Tibial nerve (tissue), 4 donors: ENCODE results near the gene SYTL3. TPM values are rescaled to one million over a fixed set of nuclear protein-coding genes. Genes with fewer than 3 reads are reported as not detected.
"Not testable (repeated sequence)": the region's sequence is repeated elsewhere in the genome, so short reads cannot be mapped to it uniquely, and the experiment has no call there.

Experiments
- DNase-seq, 2 donors: peaks; one replicate each; pipeline ENCODE4 v3.0.0-alpha.2; 2019; ENCODE audit warnings: low spot score in 2 of 2
- H3K27ac ChIP-seq, 4 donors: fragments of 200-600 bp; sonication (generic) in 3 of 4; one replicate each; pipeline ENCODE4 v1.5.1; 2017 to 2019; ENCODE audit warnings: mild to moderate bottlenecking in 1 of 4
- H3K27me3 ChIP-seq, 2 donors: fragments of 200-600 bp; sonication (generic) in 1 of 2; one replicate each; pipeline versions ENCODE4 v1.5.1 to v1.6.0; 2017 to 2019
- H3K36me3 ChIP-seq, 3 donors: fragments of 200-600 bp; sonication (generic); one replicate each; pipeline ENCODE4 v1.5.1; 2018 to 2019
- H3K4me1 ChIP-seq, 4 donors: fragments of 200-600 bp; sonication (generic) in 3 of 4; one replicate each; pipeline ENCODE4 v1.5.1; 2017 to 2019
- H3K4me3 ChIP-seq, 4 donors: fragments of 200-600 bp; sonication (generic) in 3 of 4; one replicate each; pipeline ENCODE4 v1.5.1; 2017 to 2019; ENCODE audit warnings: mild to moderate bottlenecking in 1 of 4, moderate library complexity in 1 of 4
- H3K9me3 ChIP-seq, 4 donors: fragments of 200-600 bp; sonication (generic) in 3 of 4; one replicate each; pipeline ENCODE4 v1.5.1; 2017 to 2019
- EP300 ChIP-seq, 2 donors: sonication (generic); formaldehyde crosslinking; IDR thresholded peaks; one replicate each; pipeline ENCODE4 v1.6.1; 2017; ENCODE audit warnings: antibody characterized with exemption in 2 of 2, mild to moderate bottlenecking in 1 of 2
- POLR2A ChIP-seq, 2 donors: fragments of 450-650 bp; IDR thresholded peaks; one replicate each; pipeline ENCODE4 v1.6.1; 2017; ENCODE audit warnings: antibody characterized with exemption in 2 of 2, mild to moderate bottlenecking in 2 of 2, moderate library complexity in 2 of 2
- WGBS, 2 donors: methylation state at CpG; one replicate each; pipeline ENCODE4 v1.1.5; 2018; 5-methylcytosine and 5-hydroxymethylcytosine counted together
- total RNA-seq, 4 donors: library from RNA; depleted of rRNA; stranded (reverse); fragments of >200 nt; gene quantifications; one replicate each; pipeline ENCODE4 v1.1.0, GENCODE V29; 2016
- TF ChIP-seq, protein P1 (sequence below), 5 experiments: fragments of 200-600 bp in 3 of 5; fragments of 450-650 bp in 2 of 5; sonication (generic) in 3 of 5; IDR thresholded peaks; one replicate each; pipeline ENCODE4 v1.5.1; 2016 to 2019; ENCODE audit warnings: antibody characterized with exemption in 5 of 5, mild to moderate bottlenecking in 3 of 5, moderate library complexity in 2 of 5

The SYTL3 gene
- total RNA-seq, 4 donors from 2014 or later: 1.3 to 6.7 (median 3.6) TPM

DNA sequence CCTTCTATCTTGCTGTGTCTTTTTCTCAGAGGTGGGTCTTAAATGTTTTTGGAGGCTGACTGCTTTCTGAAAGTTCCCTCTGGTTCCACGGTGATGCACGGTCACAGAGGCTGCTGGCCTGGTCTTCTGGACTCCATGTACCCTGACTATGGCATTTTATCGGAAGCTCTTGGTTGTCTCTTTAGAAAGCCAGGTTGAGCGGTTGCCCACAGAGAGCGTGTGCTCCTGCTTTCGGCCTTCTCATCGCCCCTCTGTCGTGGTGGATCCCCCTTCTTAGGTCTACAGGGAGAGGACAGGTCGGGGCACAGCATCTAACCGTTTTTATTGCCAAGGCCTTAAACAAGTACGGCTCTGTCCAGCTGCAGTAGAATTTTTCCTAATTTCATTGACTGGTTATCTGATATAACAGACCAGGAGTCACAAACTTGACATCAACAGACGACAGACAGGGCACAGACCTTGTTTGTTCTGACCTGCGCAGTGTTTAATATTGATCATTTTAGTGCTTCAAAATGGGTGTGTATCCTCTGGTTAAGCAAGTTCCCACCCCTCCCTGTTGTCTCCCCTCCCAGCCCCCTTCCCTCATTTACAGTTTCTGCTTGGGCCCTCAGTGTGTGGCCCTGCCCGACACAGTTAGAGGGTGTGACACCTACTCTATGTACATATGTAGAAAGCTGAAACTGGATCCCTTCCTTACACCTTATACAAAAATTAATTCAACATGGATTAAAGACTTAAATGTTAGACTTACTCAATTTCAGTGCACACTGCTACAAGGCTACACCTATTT is 24.7 kb downstream of the SYTL3 start:
- H3K4me3 ChIP-seq: no peak overlapping the region

DNA sequence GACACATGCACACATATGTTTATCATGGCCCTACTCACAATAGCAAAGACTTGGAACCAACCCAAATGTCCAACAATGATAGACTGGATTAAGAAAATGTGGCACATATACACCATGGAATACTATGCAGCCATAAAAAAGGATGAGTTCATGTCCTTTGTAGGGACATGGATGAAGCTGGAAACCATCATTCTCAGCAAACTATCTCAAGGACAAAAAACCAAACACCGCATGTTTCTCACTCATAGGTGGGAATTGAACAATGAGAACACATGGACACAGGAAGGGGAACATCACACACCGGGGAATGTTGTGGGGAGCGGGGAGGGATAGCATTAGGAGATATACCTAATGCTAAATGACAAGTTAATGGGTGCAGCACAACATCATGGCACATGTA is 27.2 kb downstream of the SYTL3 start:
- not testable (repeated sequence) for H3K4me1 ChIP-seq, H3K27ac ChIP-seq, H3K4me3 ChIP-seq, H3K36me3 ChIP-seq, H3K9me3 ChIP-seq, DNase-seq, H3K27me3 ChIP-seq
- 96 to 98% methylated on average over 3 of the region's 3 CpGs for WGBS, 2 donors

More for the DNA sequence above, 24.7 kb downstream of the SYTL3 start:
- Histone ChIP-seq H3K27ac (no peak overlapping the region), H3K4me1 (no peaks in the 10 kb centered on the region), H3K27me3 (no peaks in the 10 kb centered on the region), H3K36me3 (no peaks in the 10 kb centered on the region), H3K9me3 (no peaks in the 10 kb centered on the region)
- 86 to 87% methylated on average over 14 of the region's 14 CpGs for WGBS, 2 donors
- no peak for DNase-seq
- TF ChIP-seq, protein P1, sequence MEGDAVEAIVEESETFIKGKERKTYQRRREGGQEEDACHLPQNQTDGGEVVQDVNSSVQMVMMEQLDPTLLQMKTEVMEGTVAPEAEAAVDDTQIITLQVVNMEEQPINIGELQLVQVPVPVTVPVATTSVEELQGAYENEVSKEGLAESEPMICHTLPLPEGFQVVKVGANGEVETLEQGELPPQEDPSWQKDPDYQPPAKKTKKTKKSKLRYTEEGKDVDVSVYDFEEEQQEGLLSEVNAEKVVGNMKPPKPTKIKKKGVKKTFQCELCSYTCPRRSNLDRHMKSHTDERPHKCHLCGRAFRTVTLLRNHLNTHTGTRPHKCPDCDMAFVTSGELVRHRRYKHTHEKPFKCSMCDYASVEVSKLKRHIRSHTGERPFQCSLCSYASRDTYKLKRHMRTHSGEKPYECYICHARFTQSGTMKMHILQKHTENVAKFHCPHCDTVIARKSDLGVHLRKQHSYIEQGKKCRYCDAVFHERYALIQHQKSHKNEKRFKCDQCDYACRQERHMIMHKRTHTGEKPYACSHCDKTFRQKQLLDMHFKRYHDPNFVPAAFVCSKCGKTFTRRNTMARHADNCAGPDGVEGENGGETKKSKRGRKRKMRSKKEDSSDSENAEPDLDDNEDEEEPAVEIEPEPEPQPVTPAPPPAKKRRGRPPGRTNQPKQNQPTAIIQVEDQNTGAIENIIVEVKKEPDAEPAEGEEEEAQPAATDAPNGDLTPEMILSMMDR (IDR thresholded peaks at IDR 0.05): no peak
- TF ChIP-seq POLR2A (IDR thresholded peaks at IDR 0.05) (no peak), EP300 (IDR thresholded peaks at IDR 0.05) (no peak)

DNA sequence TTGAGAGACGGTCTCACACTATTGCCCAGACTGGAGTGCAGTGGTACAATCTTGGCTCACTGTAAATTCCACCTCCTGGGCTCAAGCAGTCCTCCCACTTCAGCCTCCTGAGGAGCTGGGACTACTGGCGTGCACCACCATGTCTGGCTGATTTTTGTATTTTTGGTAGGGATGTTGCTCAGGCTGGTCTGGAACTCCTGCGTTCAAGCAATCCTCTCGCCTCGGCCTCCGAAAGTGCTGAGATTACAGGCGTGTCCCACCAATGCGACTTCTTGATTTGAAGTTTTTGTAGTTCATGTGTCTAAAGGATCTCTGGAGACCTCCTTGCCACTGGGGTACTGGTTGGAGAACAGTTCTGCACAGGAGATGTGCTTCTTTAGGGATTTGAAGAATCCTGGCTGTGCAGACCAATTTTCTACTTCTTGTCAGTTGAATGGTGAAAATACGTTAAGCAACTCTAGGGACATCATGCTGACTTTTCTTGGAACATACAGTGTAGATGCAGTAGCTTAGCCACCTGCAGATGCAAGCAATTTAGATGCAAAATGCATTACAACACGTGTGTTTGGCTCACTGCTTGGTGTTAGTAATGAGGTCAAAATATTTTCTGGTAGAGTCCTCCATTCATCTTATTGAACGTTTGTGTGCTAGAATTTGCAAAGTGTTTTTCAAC is 28.2 kb downstream of the SYTL3 start:
- Histone ChIP-seq H3K4me3 (no peak overlapping the region), H3K9me3 (no peaks in the 10 kb centered on the region), H3K4me1 (no peaks in the 10 kb centered on the region), H3K36me3 (no peaks in the 10 kb centered on the region), H3K27me3 (no peaks in the 10 kb centered on the region), H3K27ac (no peak overlapping the region)
- WGBS, 2 donors: 77 to 78% methylated on average over 11 of the region's 11 CpGs
- DNase-seq: no peak
- TF ChIP-seq POLR2A (IDR thresholded peaks at IDR 0.05) (no peak), EP300 (IDR thresholded peaks at IDR 0.05) (no peak)
- TF ChIP-seq, protein P1 (IDR thresholded peaks at IDR 0.05): no peak

DNA sequence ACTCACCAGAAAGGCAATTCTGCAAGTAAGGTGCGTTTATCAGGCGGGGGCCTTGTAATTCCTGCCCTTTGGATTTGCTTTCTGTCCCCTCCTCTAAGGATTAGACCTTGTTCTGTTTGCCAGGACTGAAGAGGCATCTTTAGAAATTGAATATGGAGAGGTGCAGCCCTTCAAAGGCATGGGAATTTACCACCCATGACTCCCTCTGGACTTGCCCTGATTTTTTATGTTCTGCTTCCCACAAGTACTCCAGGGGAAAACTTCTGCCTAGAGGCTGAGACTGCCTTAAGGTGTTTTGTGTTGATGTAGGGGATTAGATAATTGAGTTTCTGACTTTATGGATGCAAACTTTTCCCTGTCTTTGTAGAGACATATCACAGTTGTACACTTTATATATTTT is 30.2 kb downstream of the SYTL3 start:
- WGBS, 2 donors: 93 to 95% methylated on average over 2 of the region's 2 CpGs
- Histone ChIP-seq H3K27ac (no peak overlapping the region), H3K36me3 (no peaks in the 10 kb centered on the region), H3K9me3 (no peaks in the 10 kb centered on the region), H3K4me3 (no peak overlapping the region), H3K27me3 (no peaks in the 10 kb centered on the region), H3K4me1 (no peaks in the 10 kb centered on the region)
- TF ChIP-seq EP300 (IDR thresholded peaks at IDR 0.05) (no peak), POLR2A (IDR thresholded peaks at IDR 0.05) (no peak)
- TF ChIP-seq, protein P1 (IDR thresholded peaks at IDR 0.05): no peak
- DNase-seq: no peak

DNA sequence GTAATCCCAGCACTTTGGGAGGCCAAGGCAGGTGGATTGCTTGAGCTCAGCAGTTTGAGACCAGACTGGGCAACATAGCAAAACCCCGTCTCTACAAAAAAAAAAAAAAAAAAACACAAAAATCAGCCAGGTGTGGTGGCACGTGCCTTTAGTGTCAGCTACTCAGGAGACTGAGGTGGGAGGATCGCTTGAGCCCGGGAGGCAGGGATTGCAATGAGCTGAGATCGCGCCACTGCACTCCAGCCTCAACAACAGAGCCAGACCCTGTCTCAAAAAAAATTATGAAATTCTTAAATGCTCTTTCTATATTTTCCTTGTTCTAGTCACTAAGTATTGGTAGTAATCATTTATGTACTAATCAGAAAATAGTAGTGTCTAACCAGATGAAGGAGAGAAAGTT is 30.6 kb downstream of the SYTL3 start:
- Histone ChIP-seq H3K4me1 (no peaks in the 10 kb centered on the region), H3K27me3 (no peaks in the 10 kb centered on the region)
- WGBS, 2 donors: 85 to 91% methylated on average over 6 of the region's 6 CpGs

More for the DNA sequence above, 30.6 kb downstream of the SYTL3 start:
- Histone ChIP-seq H3K4me3 (no peak overlapping the region), H3K36me3 (no peaks in the 10 kb centered on the region), H3K27ac (no peak overlapping the region), H3K9me3 (no peaks in the 10 kb centered on the region)
- DNase-seq: no peak
- TF ChIP-seq POLR2A (IDR thresholded peaks at IDR 0.05) (no peak), EP300 (IDR thresholded peaks at IDR 0.05) (no peak)
- TF ChIP-seq, protein P1 (IDR thresholded peaks at IDR 0.05): no peak
